Measurements from ENCODE around the gene FOSL2. TPM values are rescaled to one million over a fixed set of nuclear protein-coding genes. Genes with fewer than 3 reads are reported as not detected.

Gene FOSL2
- total RNA-seq, 1 donor from 2014 or later: 185 TPM

- intact Hi-C loops (cut with DNase I): no loop called here
- DNase-seq (ENCODE audit: low spot score in 2 of 2): no peak
- TF ChIP-seq, protein P1, sequence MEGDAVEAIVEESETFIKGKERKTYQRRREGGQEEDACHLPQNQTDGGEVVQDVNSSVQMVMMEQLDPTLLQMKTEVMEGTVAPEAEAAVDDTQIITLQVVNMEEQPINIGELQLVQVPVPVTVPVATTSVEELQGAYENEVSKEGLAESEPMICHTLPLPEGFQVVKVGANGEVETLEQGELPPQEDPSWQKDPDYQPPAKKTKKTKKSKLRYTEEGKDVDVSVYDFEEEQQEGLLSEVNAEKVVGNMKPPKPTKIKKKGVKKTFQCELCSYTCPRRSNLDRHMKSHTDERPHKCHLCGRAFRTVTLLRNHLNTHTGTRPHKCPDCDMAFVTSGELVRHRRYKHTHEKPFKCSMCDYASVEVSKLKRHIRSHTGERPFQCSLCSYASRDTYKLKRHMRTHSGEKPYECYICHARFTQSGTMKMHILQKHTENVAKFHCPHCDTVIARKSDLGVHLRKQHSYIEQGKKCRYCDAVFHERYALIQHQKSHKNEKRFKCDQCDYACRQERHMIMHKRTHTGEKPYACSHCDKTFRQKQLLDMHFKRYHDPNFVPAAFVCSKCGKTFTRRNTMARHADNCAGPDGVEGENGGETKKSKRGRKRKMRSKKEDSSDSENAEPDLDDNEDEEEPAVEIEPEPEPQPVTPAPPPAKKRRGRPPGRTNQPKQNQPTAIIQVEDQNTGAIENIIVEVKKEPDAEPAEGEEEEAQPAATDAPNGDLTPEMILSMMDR (IDR thresholded peaks at IDR 0.05): no peak
- no peaks in the 10 kb centered on the region for H3K9me3 ChIP-seq
- no peaks in the 10 kb centered on the region for H3K4me1 ChIP-seq
- H3K36me3 ChIP-seq: peaks cover 0 to under 1% of the 10 kb centered on the region in 2 donors
- no peak overlapping the region for H3K4me3 ChIP-seq
- H3K27ac ChIP-seq: no peak overlapping the region
- no peaks in the 10 kb centered on the region for H3K27me3 ChIP-seq
Measured at GRCh38 chr2:28430377-28430765, 37.7 kb downstream of the FOSL2 start.

DNA sequence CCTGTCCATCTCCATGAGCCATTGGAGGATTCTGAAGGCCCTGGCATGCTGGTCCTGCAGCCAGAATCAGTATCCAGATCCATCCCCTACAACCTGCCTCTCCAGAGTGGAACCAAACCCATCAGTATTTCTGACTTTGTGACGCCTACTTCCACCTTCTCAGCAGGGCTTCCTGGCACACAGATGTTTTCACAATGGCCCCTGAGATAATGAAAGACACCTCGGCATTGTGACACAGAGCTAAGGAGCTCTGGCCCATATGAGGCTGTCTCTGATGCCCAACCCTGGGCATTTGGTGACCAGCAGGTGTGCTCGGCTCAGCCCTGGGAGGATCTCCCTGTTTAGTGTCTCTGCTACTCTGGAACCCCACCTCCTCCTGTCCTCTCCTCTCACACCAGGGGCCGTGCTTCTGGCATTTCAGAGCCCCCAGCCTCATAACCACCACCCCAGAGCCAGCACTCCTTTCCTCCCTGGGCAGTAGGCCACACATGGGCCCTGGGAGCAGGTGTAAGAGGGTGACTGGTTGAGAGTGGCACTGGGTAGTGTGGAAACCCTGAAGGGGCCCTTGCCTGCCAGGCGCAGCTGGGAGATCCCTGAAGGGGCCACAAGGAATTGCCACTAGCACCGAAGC is 38.2 kb downstream of the FOSL2 start:
- Histone ChIP-seq H3K27ac (no peak overlapping the region), H3K27me3 (no peaks in the 10 kb centered on the region), H3K36me3 (no peaks in the 10 kb centered on the region), H3K4me3 (no peak overlapping the region), H3K4me1 (no peaks in the 10 kb centered on the region), H3K9me3 (no peaks in the 10 kb centered on the region)
- TF ChIP-seq, protein P1 (IDR thresholded peaks at IDR 0.05): no peak
- DNase-seq (ENCODE audit: low spot score in 2 of 2): no peak
- intact Hi-C loops (cut with DNase I): no loop called here

DNA sequence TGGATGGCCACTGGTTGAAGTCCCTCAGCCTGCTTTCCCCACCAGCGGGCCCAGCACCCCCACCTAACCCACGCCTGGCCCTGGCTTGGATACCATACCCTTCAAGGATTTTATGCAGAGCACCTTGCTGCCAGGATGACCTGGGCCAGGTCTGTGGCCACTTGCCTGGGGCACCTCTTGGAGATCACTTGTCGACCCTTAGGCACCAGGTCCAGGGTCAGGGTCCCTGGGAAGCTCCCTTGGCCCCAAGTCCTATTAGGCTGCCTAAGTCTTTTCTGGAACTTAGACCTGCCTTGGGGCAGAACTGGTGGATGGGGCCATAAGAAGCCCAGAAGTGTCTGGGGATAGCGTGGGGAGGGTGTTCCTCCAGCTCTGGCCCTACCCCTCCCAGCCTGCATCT is 39.1 kb downstream of the FOSL2 start:
- DNase-seq (ENCODE audit: low spot score in 2 of 2): no peak
- Histone ChIP-seq H3K9me3 (no peaks in the 10 kb centered on the region), H3K4me1 (no peaks in the 10 kb centered on the region), H3K36me3 (no peaks in the 10 kb centered on the region), H3K27ac (no peak overlapping the region), H3K4me3 (no peak overlapping the region), H3K27me3 (no peaks in the 10 kb centered on the region)
- intact Hi-C loops (cut with DNase I): no loop called here
- TF ChIP-seq, protein P1 (IDR thresholded peaks at IDR 0.05): no peak

DNA sequence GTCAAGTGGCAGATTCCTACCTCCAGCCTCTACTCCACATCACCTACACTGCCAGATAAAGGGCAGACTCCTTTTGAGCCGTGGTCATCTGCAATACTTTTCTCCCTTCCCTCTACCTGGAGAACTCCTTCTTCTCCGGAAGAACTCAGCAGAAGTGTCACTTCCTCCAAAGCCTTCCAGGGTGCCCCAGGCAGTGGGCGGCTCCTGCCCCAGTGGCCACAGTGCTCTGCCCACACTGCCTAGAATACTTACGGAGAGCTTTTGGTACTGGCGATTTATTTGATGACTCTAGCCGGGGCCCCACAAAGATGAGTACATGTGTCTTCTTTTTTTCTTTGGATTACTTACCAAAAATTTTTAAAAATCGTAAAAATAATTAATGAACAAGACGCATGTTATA is 39.7 kb downstream of the FOSL2 start:
- TF ChIP-seq, protein P1 (IDR thresholded peaks at IDR 0.05): no peak
- no peak overlapping the region for H3K4me3 ChIP-seq
- no peaks in the 10 kb centered on the region for H3K27me3 ChIP-seq
- DNase-seq (ENCODE audit: low spot score in 2 of 2): no peak
- H3K36me3 ChIP-seq: no peaks in the 10 kb centered on the region
- H3K9me3 ChIP-seq: no peaks in the 10 kb centered on the region
- H3K27ac ChIP-seq: no peak overlapping the region
- intact Hi-C loops (cut with DNase I): no loop called here
- no peaks in the 10 kb centered on the region for H3K4me1 ChIP-seq

- no peak for DNase-seq (ENCODE audit: low spot score in 2 of 2)
- Histone ChIP-seq H3K36me3 (no peaks in the 10 kb centered on the region), H3K4me3 (no peak overlapping the region), H3K27me3 (no peaks in the 10 kb centered on the region), H3K4me1 (no peaks in the 10 kb centered on the region), H3K9me3 (no peaks in the 10 kb centered on the region), H3K27ac (no peak overlapping the region)
- TF ChIP-seq, protein P1 (IDR thresholded peaks at IDR 0.05): no peak
- intact Hi-C loops (cut with DNase I): no loop called here
Measured at GRCh38 chr2:28433215-28433614, 40.6 kb downstream of the FOSL2 start.

All from ascending aorta (tissue), 2 donors.